ENCODE data around the gene DNAI7.

Gene DNAI7

DNA sequence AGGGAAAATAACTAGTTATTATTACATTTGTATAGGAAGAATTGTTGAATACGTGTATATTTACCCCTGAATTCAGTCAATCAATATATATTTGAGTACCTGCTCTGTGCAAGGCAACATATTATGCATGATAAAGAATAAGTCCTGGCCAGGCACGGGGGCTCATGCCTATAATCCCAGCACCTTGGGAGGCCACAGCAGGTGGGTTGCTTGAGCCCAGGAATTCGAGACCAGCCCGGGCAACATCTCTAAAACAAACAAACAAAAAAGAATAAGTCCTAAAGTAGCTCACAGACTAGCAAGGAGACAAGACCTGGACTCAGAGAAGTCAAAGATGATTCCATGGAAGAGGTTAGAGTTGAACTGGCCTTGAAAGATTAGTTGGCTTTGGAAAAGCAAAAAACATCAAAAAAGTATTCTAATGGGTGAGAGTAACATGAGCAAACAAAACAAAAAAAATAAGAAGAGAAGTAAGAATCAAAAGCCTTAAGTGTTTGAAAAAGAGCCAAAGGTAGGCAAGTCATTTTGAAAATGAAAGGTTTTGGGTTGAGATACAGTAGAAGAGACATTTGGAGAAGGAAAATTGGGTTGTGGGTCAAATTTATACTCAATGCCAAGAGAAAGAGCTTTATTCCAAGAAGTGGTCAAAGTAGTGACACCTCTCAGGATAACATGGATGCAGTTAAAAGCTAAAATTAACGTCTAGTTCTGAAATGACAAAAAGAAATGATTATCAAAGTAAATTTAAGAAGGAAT, 130.9 kb downstream of the DNAI7 start:
- DNase-seq (no peak), ATAC-seq (no peak)
- Mint-ChIP-seq H3K4me3 (no peak overlapping the region), H3K4me1 (peaks cover 43% of the 10 kb centered on the region), H3K36me3 (ENCODE audit: low read depth) (peaks cover 42% of the 10 kb centered on the region), H3K9me3 (no peaks in the 10 kb centered on the region), H3K27me3 (no peaks in the 10 kb centered on the region), H3K27ac (peak overlapping the region; percentile 0)

DNA sequence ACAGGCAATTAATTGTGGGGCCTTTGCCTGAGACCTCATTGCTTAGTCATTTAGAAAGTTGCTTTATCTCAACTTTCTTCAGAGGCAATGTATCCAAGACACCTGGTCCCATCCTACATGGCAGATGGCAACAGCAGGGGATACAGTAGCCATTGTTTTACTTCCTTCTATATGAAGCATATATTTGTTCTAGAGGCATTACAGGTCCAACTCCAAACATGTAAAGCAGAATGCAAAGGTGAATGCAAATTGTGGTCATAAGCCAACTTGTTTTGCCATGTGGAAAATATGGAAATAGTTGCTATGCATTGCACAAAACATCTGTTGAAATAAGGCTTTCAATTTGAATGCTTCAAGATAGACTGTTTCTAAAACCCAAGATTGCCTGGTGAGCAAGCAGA, 136.3 kb downstream of the DNAI7 start:
- DNase-seq (no peak), ATAC-seq (no peak)
- Mint-ChIP-seq H3K27ac (peak overlapping the region; percentile 31), H3K27me3 (no peaks in the 10 kb centered on the region), H3K36me3 (ENCODE audit: low read depth) (peaks cover 7% of the 10 kb centered on the region), H3K9me3 (no peaks in the 10 kb centered on the region), H3K4me1 (peaks cover 74% of the 10 kb centered on the region), H3K4me3 (peak overlapping the region; percentile 34)

All from activated naive CD8-positive, alpha-beta T cell treated with anti-CD3 and anti-CD28 coated beads, Interleukin-2, amount 50 U/mL, for 24 hours (primary cell).